ENCODE results near the gene NAT10.

- TF ChIP-seq TAF1 (IDR thresholded peaks at IDR 0.05; ENCODE audit: borderline replicate concordance, insufficient read depth, low read length) (no peak; the same call in 1 of the 2 replicates), POLR2AphosphoS5 (IDR thresholded peaks at IDR 0.05; ENCODE audit: low read depth, low read length) (peak; percentile 99), REST (IDR thresholded peaks at IDR 0.05; ENCODE audit: insufficient read depth in 1 of 2, low read depth in 2 of 2, low read length in 2 of 2) (peak; percentile 5 to 66; a peak in 3 of 4 replicates), SIN3A (IDR thresholded peaks at IDR 0.05; ENCODE audit: borderline replicate concordance, insufficient read depth, low read length) (peak; percentile 90; the same call in 1 of the 2 replicates), FOXP2 (optimal IDR thresholded peaks at IDR 0.05; ENCODE audit: borderline replicate concordance, extremely low read depth, extremely low read length, insufficient read depth) (peak; percentile 83)
Measured at GRCh38 chr11:34105079-34105956, at the start of gene NAT10.
